ENCODE results near the gene SPSB1.

SPSB1 gene

GRCh38 chr1:9395018-9395417 lies 102.3 kb downstream of the SPSB1 start:
- DNase-seq (ENCODE audit: low read depth) = no peak

- no peak for DNase-seq (ENCODE audit: low read depth)
Observed at GRCh38 chr1:9397047-9397446, 104.4 kb downstream of the SPSB1 start.

- no peak for DNase-seq (ENCODE audit: low read depth)
Observed at GRCh38 chr1:9397997-9398526, 105.4 kb downstream of the SPSB1 start.

- no peak for DNase-seq (ENCODE audit: low read depth)
Observed at GRCh38 chr1:9399510-9400424, 107.1 kb downstream of the SPSB1 start.

- no peak for DNase-seq (ENCODE audit: low read depth)
Observed at GRCh38 chr1:9400425-9401079, 107.9 kb downstream of the SPSB1 start.

- no peak for DNase-seq (ENCODE audit: low read depth)
Observed at GRCh38 chr1:9401080-9401453, 108.4 kb downstream of the SPSB1 start.

- no peak for DNase-seq (ENCODE audit: low read depth)
Observed at GRCh38 chr1:9402256-9402616, 109.5 kb downstream of the SPSB1 start.

- DNase-seq (ENCODE audit: low read depth) = no peak
Observed at GRCh38 chr1:9402717-9403225, 110.1 kb downstream of the SPSB1 start.

GRCh38 chr1:9404117-9404914 lies 111.6 kb downstream of the SPSB1 start:
- DNase-seq (ENCODE audit: low read depth) = no peak

GRCh38 chr1:9406111-9406510 lies 113.4 kb downstream of the SPSB1 start:
- no peak for DNase-seq (ENCODE audit: low read depth)

GRCh38 chr1:9410737-9411297 lies 118.1 kb downstream of the SPSB1 start:
- no peak for DNase-seq (ENCODE audit: low read depth)

GRCh38 chr1:9413071-9413876 lies 120.6 kb downstream of the SPSB1 start:
- DNase-seq (ENCODE audit: low read depth) = peak; percentile 23

- DNase-seq (ENCODE audit: low read depth) = no peak
Observed at GRCh38 chr1:9413877-9414213, 121.2 kb downstream of the SPSB1 start.

- DNase-seq (ENCODE audit: low read depth) = no peak
Observed at GRCh38 chr1:9416506-9416905, 123.8 kb downstream of the SPSB1 start.

GRCh38 chr1:9416918-9417500 lies 124.3 kb downstream of the SPSB1 start:
- no peak for DNase-seq (ENCODE audit: low read depth)

- DNase-seq (ENCODE audit: low read depth) = no peak
Observed at GRCh38 chr1:9417695-9418094, 125.0 kb downstream of the SPSB1 start.

- no peak for DNase-seq (ENCODE audit: low read depth)
Observed at GRCh38 chr1:9418851-9419250, 126.2 kb downstream of the SPSB1 start.

All from T-helper 22 cell (primary cell).